GM18505 (cell line): ENCODE data around the gene EHBP1L1.
"Not testable (repeated sequence)": the region's sequence is repeated elsewhere in the genome, so short reads cannot be mapped to it uniquely, and the experiment has no call there.

Source experiments
- ATAC-seq: cut with Tn5 transposase; IDR thresholded peaks from one replicate; pipeline ENCODE4 v1.9.1; 2021; ENCODE audit not compliant: unreplicated experiment
- POLR2A ChIP-seq: IDR thresholded peaks from 4 replicates; pipeline ENCODE4 v1.6.1; 2011; ENCODE audit warnings: borderline replicate concordance; ENCODE audit not compliant: insufficient read depth, insufficient read length; ENCODE audit errors: extremely low read depth

The EHBP1L1 gene

GRCh38 chr11:65634905-65635731, 59.3 kb downstream of the EHBP1L1 start:
- no peak for TF ChIP-seq POLR2A

GRCh38 chr11:65636108-65637031, 60.5 kb downstream of the EHBP1L1 start:
- no peak for ATAC-seq
- no peak for TF ChIP-seq POLR2A

More at GRCh38 chr11:65634905-65635731, 59.3 kb downstream of the EHBP1L1 start:
- no peak for ATAC-seq

GRCh38 chr11:65637032-65637557, 61.2 kb downstream of the EHBP1L1 start:
- no peak for TF ChIP-seq POLR2A
- ATAC-seq, result no peak

GRCh38 chr11:65637794-65638419, 62.1 kb downstream of the EHBP1L1 start, which contains the start of gene SIPA1:
TSS of gene SIPA1 (plus strand) at chr11:65638101. CDS start at chr11:65640922, 2,821 bp downstream.
- peak; percentile 37 for ATAC-seq
- TF ChIP-seq POLR2A, result peak; percentile 73

- ATAC-seq, result not testable (repeated sequence)
These were observed 63.4 kb downstream of the EHBP1L1 start for GRCh38 chr11:65639228-65639597.

- peak; percentile 56 for TF ChIP-seq POLR2A
- ATAC-seq, result no peak
These were observed 64.0 kb downstream of the EHBP1L1 start for GRCh38 chr11:65639623-65640482.

- no peak for TF ChIP-seq POLR2A
- ATAC-seq, result no peak
These were observed 64.8 kb downstream of the EHBP1L1 start for GRCh38 chr11:65640483-65641296.

GRCh38 chr11:65641297-65642013, 65.6 kb downstream of the EHBP1L1 start:
- no peak for TF ChIP-seq POLR2A
- ATAC-seq, result no peak
